ENCODE data around the gene CLDN4.
"Not testable (repeated sequence)": the region's sequence is repeated elsewhere in the genome, so short reads cannot be mapped to it uniquely, and the experiment has no call there.

Gene CLDN4

GRCh38 chr7:73823873-73824592 lies 6.8 kb upstream of the CLDN4 start:
- no peak for DNase-seq

- DNase-seq: no peak
Measured at GRCh38 chr7:73824986-73825385, 5.8 kb upstream of the CLDN4 start.

- no peak for DNase-seq
Measured at GRCh38 chr7:73827567-73828106, 3.2 kb upstream of the CLDN4 start.

GRCh38 chr7:73828107-73828803 lies 2.5 kb upstream of the CLDN4 start:
- no peak for DNase-seq

GRCh38 chr7:73828972-73829371 lies 1.8 kb upstream of the CLDN4 start:
- no peak for DNase-seq

- DNase-seq: no peak
Measured at GRCh38 chr7:73829505-73829904, 1.3 kb upstream of the CLDN4 start.

- no peak for DNase-seq
Measured at GRCh38 chr7:73829921-73830680, 695 bp upstream of the CLDN4 start.

GRCh38 chr7:73831584-73831833 lies 713 bp downstream of the CLDN4 start:
- DNase-seq: no peak

- no peak for DNase-seq
Measured at GRCh38 chr7:73831834-73832651, 1.2 kb downstream of the CLDN4 start.

- no peak for DNase-seq
Measured at GRCh38 chr7:73832806-73833205, 2.0 kb downstream of the CLDN4 start.

GRCh38 chr7:73833251-73833919 lies 2.6 kb downstream of the CLDN4 start:
- no peak for DNase-seq

GRCh38 chr7:73834626-73835191 lies 3.9 kb downstream of the CLDN4 start:
- no peak for DNase-seq

GRCh38 chr7:73837167-73837566 lies 6.4 kb downstream of the CLDN4 start:
- DNase-seq: not testable (repeated sequence)

GRCh38 chr7:73838642-73839041 lies 7.8 kb downstream of the CLDN4 start:
- no peak for DNase-seq

- DNase-seq: no peak
Measured at GRCh38 chr7:73839290-73839689, 8.5 kb downstream of the CLDN4 start.

GRCh38 chr7:73839743-73840714 lies 9.2 kb downstream of the CLDN4 start:
- DNase-seq: no peak

- no peak for DNase-seq
Measured at GRCh38 chr7:73840715-73841379, 10.1 kb downstream of the CLDN4 start.

- DNase-seq: no peak
Measured at GRCh38 chr7:73841689-73842066, 10.9 kb downstream of the CLDN4 start.

GRCh38 chr7:73842067-73842976 lies 11.5 kb downstream of the CLDN4 start, which contains the start of gene METTL27:
TSS of gene METTL27 (minus strand) at chr7:73842516. CDS start at chr7:73842140, 376 bp downstream.
- DNase-seq: peak; percentile 94
